GM12891 (cell line): ENCODE data around the gene MTCL1.

Experiments
- POLR2A ChIP-seq: IDR thresholded peaks from 2 replicates; pipeline ENCODE4 v1.6.1; 2011; ENCODE audit warnings: low read depth, low read length, control low read depth
- POLR2AphosphoS5 ChIP-seq: IDR thresholded peaks from 2 replicates; pipeline ENCODE4 v1.6.1; 2011; ENCODE audit warnings: low read depth, low read length, control low read depth

- TF ChIP-seq POLR2AphosphoS5 = no peak
- no peak for TF ChIP-seq POLR2A
Observed at GRCh38 chr18:8762968-8763367, 57.6 kb downstream of the MTCL1 start.
